ENCODE data around the gene EIF6.
"Not testable (repeated sequence)": the region's sequence is repeated elsewhere in the genome, so short reads cannot be mapped to it uniquely, and the experiment has no call there.

The EIF6 gene

GRCh38 chr20:35319192-35319870, 34.8 kb upstream of the EIF6 start:
- no peak overlapping the region for H3K4me3 ChIP-seq (ENCODE audit: low read length)
- no peak for TF ChIP-seq ZNF274 (IDR thresholded peaks at IDR 0.05; ENCODE audit: low read depth, low read length)

GRCh38 chr20:35318502-35319157, 34.1 kb upstream of the EIF6 start:
- H3K4me3 ChIP-seq (ENCODE audit: low read length): no peak overlapping the region
- TF ChIP-seq ZNF274 (IDR thresholded peaks at IDR 0.05; ENCODE audit: low read depth, low read length): no peak

- no peak overlapping the region for H3K4me3 ChIP-seq (ENCODE audit: low read length)
- no peak for TF ChIP-seq ZNF274 (IDR thresholded peaks at IDR 0.05; ENCODE audit: low read depth, low read length)
Measured at GRCh38 chr20:35317416-35318210, 33.0 kb upstream of the EIF6 start.

- TF ChIP-seq ZNF274 (IDR thresholded peaks at IDR 0.05; ENCODE audit: low read depth, low read length): no peak
- H3K4me3 ChIP-seq (ENCODE audit: low read length): no peak overlapping the region
Measured at GRCh38 chr20:35316086-35316485, 31.5 kb upstream of the EIF6 start.

GRCh38 chr20:35315632-35316020, 31.1 kb upstream of the EIF6 start:
- H3K4me3 ChIP-seq (ENCODE audit: low read length): not testable (repeated sequence)

- TF ChIP-seq ZNF274 (IDR thresholded peaks at IDR 0.05; ENCODE audit: low read depth, low read length): no peak
- H3K4me3 ChIP-seq (ENCODE audit: low read length): no peak overlapping the region
Measured at GRCh38 chr20:35314816-35315631, 30.5 kb upstream of the EIF6 start.

GRCh38 chr20:35312318-35312717, 27.7 kb upstream of the EIF6 start:
- no peak overlapping the region for H3K4me3 ChIP-seq (ENCODE audit: low read length)
- no peak for TF ChIP-seq ZNF274 (IDR thresholded peaks at IDR 0.05; ENCODE audit: low read depth, low read length)

- no peak for TF ChIP-seq ZNF274 (IDR thresholded peaks at IDR 0.05; ENCODE audit: low read depth, low read length)
- no peak overlapping the region for H3K4me3 ChIP-seq (ENCODE audit: low read length)
Measured at GRCh38 chr20:35311822-35312221, 27.2 kb upstream of the EIF6 start.

- H3K4me3 ChIP-seq (ENCODE audit: low read length): no peak overlapping the region
- TF ChIP-seq ZNF274 (IDR thresholded peaks at IDR 0.05; ENCODE audit: low read depth, low read length): no peak
Measured at GRCh38 chr20:35311409-35311808, 26.8 kb upstream of the EIF6 start.

- TF ChIP-seq ZNF274 (IDR thresholded peaks at IDR 0.05; ENCODE audit: low read depth, low read length): no peak
- H3K4me3 ChIP-seq (ENCODE audit: low read length): no peak overlapping the region
Measured at GRCh38 chr20:35307666-35308653, 23.4 kb upstream of the EIF6 start.

- no peak for TF ChIP-seq ZNF274 (IDR thresholded peaks at IDR 0.05; ENCODE audit: low read depth, low read length)
- no peak overlapping the region for H3K4me3 ChIP-seq (ENCODE audit: low read length)
Measured at GRCh38 chr20:35306931-35307517, 22.5 kb upstream of the EIF6 start.

- TF ChIP-seq ZNF274 (IDR thresholded peaks at IDR 0.05; ENCODE audit: low read depth, low read length): no peak
Measured at GRCh38 chr20:35305682-35306556, 21.3 kb upstream of the EIF6 start.

More at GRCh38 chr20:35305682-35306556, 21.3 kb upstream of the EIF6 start:
- H3K4me3 ChIP-seq (ENCODE audit: low read length): no peak overlapping the region

Data from GM08714 (cell line).